Spleen (tissue), 11 donors: Measurements from ENCODE around the gene ATF4. TPM values are rescaled to one million over a fixed set of nuclear protein-coding genes. Genes with fewer than 3 reads are reported as not detected.

Experiments
- DNase-seq: peaks from one replicate; pipeline ENCODE4 v3.0.0-alpha.2; 2020
- H3K27ac ChIP-seq, 8 donors: fragments of 200-600 bp; sonication (generic) in 7 of 8; 1 replicate in 4 of 8; 2 replicates in 4 of 8; pipeline versions ENCODE4 v1.5.0 to v1.8.0; 2016 to 2021; ENCODE audit warnings: inconsistent platforms in 4 of 8, mild to moderate bottlenecking in 4 of 8, moderate library complexity in 1 of 8
- H3K27me3 ChIP-seq, 7 donors: fragments of 200-600 bp; sonication (generic) in 6 of 7; replicated peaks in 1 of 7; 1 replicate in 4 of 7; 2 replicates in 3 of 7; pipeline versions ENCODE4 v1.5.0 to v1.8.0; 2016 to 2021; ENCODE audit warnings: inconsistent platforms in 3 of 7, mild to moderate bottlenecking in 1 of 7
- H3K36me3 ChIP-seq, 6 donors: fragments of 200-600 bp; sonication (generic) in 5 of 6; 1 replicate in 4 of 6; 2 replicates in 2 of 6; pipeline versions ENCODE4 v1.5.0 to v1.8.0; 2016 to 2021; ENCODE audit warnings: inconsistent platforms in 2 of 6
- H3K4me1 ChIP-seq, 6 donors: fragments of 200-600 bp; sonication (generic) in 5 of 6; 1 replicate in 3 of 6; 2 replicates in 3 of 6; pipeline versions ENCODE4 v1.5.0 to v1.8.0; 2016 to 2021; ENCODE audit warnings: inconsistent platforms in 3 of 6
- H3K4me3 ChIP-seq, 8 donors: fragments of 200-600 bp; sonication (generic) in 7 of 8; 1 replicate in 4 of 8; 2 replicates in 4 of 8; pipeline versions ENCODE4 v1.5.0 to v1.8.0; 2016 to 2021; ENCODE audit warnings: inconsistent platforms in 4 of 8, mild to moderate bottlenecking in 4 of 8, moderate library complexity in 2 of 8
- H3K9me3 ChIP-seq, 8 donors: fragments of 200-600 bp; sonication (generic) in 7 of 8; 1 replicate in 4 of 8; 2 replicates in 4 of 8; pipeline versions ENCODE4 v1.5.0 to v1.8.0; 2016 to 2021; ENCODE audit warnings: inconsistent platforms in 4 of 8
- POLR2A ChIP-seq, 3 donors: fragments of 450-650 bp; IDR thresholded peaks; one replicate each; pipeline ENCODE4 v1.5.1; 2017; ENCODE audit warnings: antibody characterized with exemption in 3 of 3, mild to moderate bottlenecking in 1 of 3
- POLR2AphosphoS5 ChIP-seq, 3 donors: sonication (generic); formaldehyde crosslinking; IDR thresholded peaks; one replicate each; pipeline ENCODE4 v1.5.1; 2017; ENCODE audit warnings: antibody characterized with exemption in 3 of 3
- WGBS, 5 donors: extraction: QIAGEN DNeasy Blood & Tissue Kit in 3 of 5; methylation state at CpG; one replicate each; pipeline versions ENCODE4 v1.1.5 to v1.1.7; 2013 to 2018; 5-methylcytosine and 5-hydroxymethylcytosine counted together
- intact Hi-C: fragments of 100-400 bp; cut with DNase I; formaldehyde crosslinking; loops from one replicate; pipeline ENCODE4 v1.15.0; 2023; ENCODE audit warnings: low total_unique reads
- polyA plus RNA-seq, 3 donors: library from polyadenylated mRNA; stranded (reverse); fragments of 200-250 nt; gene quantifications; one replicate each; pipeline ENCODE4 v1.2.1, GENCODE V29; 2013
- total RNA-seq, 7 donors: library from RNA; depleted of rRNA in 3 of 7; stranded (reverse); fragments of >200 nt in 3 of 7; fragmentation: NEBNext Ultra II Directional in 4 of 7; extraction: Animal tissue kit (Norgen Biotek cat#: 25700) in 4 of 7; gene quantifications; one replicate each; pipeline versions ENCODE4 v1.1.0 to v1.2.1, GENCODE V29; 2016 to 2021
- TF ChIP-seq, protein P1 (sequence below), 11 experiments: fragments of 200-600 bp in 7 of 11; fragments of 450-650 bp in 4 of 11; sonication (generic) in 4 of 11; IDR thresholded peaks in 8 of 11; conservative IDR thresholded peaks in 3 of 11; 1 replicate in 7 of 11; 2 replicates in 4 of 11; pipeline versions ENCODE4 v1.4.0 to v1.8.0; 2016 to 2021; ENCODE audit warnings: antibody characterized with exemption in 11 of 11, inconsistent platforms in 4 of 11, mild to moderate bottlenecking in 1 of 11
- donor health status: healthy with polysubstance abuse.
- donor health status: DM: no; HTN: no; CAD: no; lungs with moderate emphysema.
- donor health status: DM: no; HTN: no; CAD: no.
- donor health status: Bipolar disorder and iron deficiency.
- donor health status: healthy.
- donor health status: DM: no; HTN: no; CAD: no.
- donor health status: DM: yes; HTN: yes; CAD: no.

The ATF4 gene
- total and polyA plus RNA-seq, 10 donors, result 190 to 414 (median 274) TPM

DNA sequence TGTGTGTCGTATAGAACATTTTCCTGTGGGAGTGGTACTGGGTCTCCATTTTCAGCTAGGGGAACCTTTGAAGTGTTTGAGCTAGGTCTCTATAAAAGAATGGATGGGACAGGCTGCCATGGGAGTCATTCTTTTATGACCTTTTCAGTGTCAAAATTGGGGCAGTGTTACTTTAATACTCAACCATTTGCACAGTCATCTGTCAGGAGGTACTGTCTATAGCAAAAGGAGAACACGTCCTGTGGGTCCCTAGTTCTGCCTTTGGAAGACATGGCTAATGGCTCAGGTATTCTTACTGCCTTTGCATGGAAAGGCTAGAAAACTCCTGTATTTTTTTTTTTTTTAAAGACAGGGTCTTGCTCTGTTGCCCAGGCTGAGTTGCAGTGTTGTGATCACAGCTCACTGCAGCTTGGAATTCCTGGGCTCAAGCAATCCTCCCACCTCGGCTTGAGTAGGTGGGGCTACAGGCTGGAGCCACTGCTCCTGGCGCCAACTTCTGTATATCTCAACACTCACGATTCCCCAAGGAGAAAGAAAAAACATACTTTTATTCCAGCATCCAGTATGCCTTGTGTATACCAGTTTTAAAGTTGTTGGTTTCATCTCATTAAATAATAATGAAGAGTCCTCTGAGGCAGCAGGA is 2.1 kb upstream of the ATF4 start:
- peaks cover 28 to 74% (median 52%) of the 10 kb centered on the region in 6 donors for H3K4me1 ChIP-seq
- no peak overlapping the region for H3K4me3 ChIP-seq
- H3K27me3 ChIP-seq, result no peaks in the 10 kb centered on the region
- peak overlapping the region in 2 of 8 donors; percentile 99 for H3K27ac ChIP-seq
- 64 to 84% (median 68%) methylated on average over 5 of the region's 5 CpGs for WGBS, 5 donors
- peaks cover 0 to 10% (median 0%) of the 10 kb centered on the region in 8 donors for H3K9me3 ChIP-seq
- no peak for TF ChIP-seq POLR2A (IDR thresholded peaks at IDR 0.05)
- no peak for TF ChIP-seq POLR2AphosphoS5 (IDR thresholded peaks at IDR 0.05)
- TF ChIP-seq, protein P1, sequence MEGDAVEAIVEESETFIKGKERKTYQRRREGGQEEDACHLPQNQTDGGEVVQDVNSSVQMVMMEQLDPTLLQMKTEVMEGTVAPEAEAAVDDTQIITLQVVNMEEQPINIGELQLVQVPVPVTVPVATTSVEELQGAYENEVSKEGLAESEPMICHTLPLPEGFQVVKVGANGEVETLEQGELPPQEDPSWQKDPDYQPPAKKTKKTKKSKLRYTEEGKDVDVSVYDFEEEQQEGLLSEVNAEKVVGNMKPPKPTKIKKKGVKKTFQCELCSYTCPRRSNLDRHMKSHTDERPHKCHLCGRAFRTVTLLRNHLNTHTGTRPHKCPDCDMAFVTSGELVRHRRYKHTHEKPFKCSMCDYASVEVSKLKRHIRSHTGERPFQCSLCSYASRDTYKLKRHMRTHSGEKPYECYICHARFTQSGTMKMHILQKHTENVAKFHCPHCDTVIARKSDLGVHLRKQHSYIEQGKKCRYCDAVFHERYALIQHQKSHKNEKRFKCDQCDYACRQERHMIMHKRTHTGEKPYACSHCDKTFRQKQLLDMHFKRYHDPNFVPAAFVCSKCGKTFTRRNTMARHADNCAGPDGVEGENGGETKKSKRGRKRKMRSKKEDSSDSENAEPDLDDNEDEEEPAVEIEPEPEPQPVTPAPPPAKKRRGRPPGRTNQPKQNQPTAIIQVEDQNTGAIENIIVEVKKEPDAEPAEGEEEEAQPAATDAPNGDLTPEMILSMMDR (IDR thresholded peaks at IDR 0.05 in 8 of 11, conservative IDR thresholded peaks at IDR 0.05 in 3 of 11), result no peak
- DNase-seq, result no peak
- intact Hi-C loops, result loop anchor here (10.0 kb wide), 1 partner anchor 343 kb away; no protein-coding TSS in a partner anchor
- peaks cover 0 to 68% (median 54%) of the 10 kb centered on the region in 6 donors for H3K36me3 ChIP-seq

DNA sequence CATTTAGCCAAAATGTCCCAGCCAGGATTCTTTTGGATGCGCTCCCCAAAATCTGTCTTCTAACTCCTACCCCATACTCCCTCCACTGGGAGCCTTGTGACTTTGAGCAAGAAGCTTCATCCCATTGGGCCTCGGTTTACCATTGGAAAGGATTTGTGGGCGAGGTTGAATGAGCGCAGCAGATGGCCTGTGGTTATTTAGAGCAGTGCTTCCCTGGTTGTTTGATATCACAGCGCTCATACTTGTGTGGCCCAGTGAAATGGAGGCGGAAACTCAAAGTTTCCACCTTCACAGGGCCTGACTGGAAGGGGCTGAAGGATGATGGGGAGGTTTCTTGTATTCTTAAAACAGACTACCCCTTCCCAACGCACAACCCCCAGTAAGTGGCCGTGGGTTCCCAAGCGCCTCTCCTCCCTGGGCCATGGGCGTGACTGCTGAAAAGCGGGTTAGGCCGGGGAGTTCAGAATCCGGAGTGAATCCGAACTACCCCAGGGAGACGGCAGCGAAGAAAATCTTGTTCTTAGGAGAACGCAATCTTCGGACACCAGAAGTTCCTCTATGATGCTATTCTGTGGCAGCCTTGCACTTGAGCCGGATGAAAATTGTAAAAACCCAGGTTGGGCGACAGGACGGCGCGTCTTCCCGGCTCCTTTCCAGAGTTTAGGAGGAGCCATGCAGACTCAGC is 1.2 kb upstream of the ATF4 start:
- peak overlapping the region; percentile 96 to 99 (median 98) for H3K27ac ChIP-seq
- peaks cover 28 to 75% (median 56%) of the 10 kb centered on the region in 6 donors for H3K4me1 ChIP-seq
- intact Hi-C loops, result loop anchor here (10.0 kb wide), 1 partner anchor 344 kb away; no protein-coding TSS in a partner anchor
- WGBS, 5 donors, result 9 to 13% (median 11%) methylated on average over 20 to 24 of the region's 24 CpGs
- H3K27me3 ChIP-seq, result no peaks in the 10 kb centered on the region
- H3K36me3 ChIP-seq, result peaks cover 0 to 68% (median 53%) of the 10 kb centered on the region in 6 donors
- H3K4me3 ChIP-seq, result peak overlapping the region; percentile 82 to 100 (median 100)
- DNase-seq, result no peak
- TF ChIP-seq POLR2A (IDR thresholded peaks at IDR 0.05), result no peak
- TF ChIP-seq, protein P1 (IDR thresholded peaks at IDR 0.05 in 8 of 11, conservative IDR thresholded peaks at IDR 0.05 in 3 of 11), result no peak
- TF ChIP-seq POLR2AphosphoS5 (IDR thresholded peaks at IDR 0.05), result no peak
- H3K9me3 ChIP-seq, result peaks cover 0 to 9% (median 0%) of the 10 kb centered on the region in 8 donors

DNA sequence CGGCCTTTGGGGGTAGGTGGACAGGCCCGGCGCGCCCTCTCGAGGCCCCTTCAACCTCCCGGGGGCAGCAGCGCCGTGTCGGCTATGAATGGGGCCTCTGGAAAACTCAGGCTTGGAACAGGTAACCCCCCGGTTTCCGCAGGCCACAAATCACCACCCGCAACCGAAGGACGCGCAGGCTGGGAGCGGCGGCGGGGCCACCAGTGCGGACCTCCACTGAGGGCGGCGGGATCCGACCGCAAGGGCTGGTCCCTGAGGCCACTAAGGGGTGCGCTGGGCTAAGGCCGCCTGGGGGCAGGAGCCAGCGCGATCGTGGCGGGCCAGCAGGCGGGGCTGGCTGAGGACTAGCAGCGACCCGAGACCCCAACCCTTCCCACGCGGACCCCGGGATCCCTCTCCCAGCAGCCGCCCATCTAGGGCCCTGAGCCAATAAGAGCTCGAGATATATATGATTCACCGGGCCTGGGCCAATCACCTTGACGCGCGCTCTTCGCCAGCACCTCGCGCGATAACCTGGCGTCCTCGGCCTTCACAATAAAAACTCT is 609 bp upstream of the ATF4 start:
- Histone ChIP-seq H3K4me3 (peak overlapping the region; percentile 82 to 100 (median 100)), H3K27ac (peak overlapping the region; percentile 96 to 99 (median 98)), H3K4me1 (peaks cover 33 to 75% (median 58%) of the 10 kb centered on the region in 6 donors), H3K27me3 (no peaks in the 10 kb centered on the region), H3K36me3 (peaks cover 0 to 68% (median 53%) of the 10 kb centered on the region in 6 donors), H3K9me3 (peaks cover 0 to 3% (median 0%) of the 10 kb centered on the region in 8 donors)
- WGBS, 5 donors, result 0% methylated on average over 11 to 47 of the region's 47 CpGs
- intact Hi-C loops, result loop anchor here (10.0 kb wide), 1 partner anchor 345 kb away; no protein-coding TSS in a partner anchor
- TF ChIP-seq POLR2AphosphoS5 (IDR thresholded peaks at IDR 0.05) (peak in 1 of 3 donors; percentile 1), POLR2A (IDR thresholded peaks at IDR 0.05) (peak in 1 of 3 donors; percentile 44)
- TF ChIP-seq, protein P1 (IDR thresholded peaks at IDR 0.05 in 8 of 11, conservative IDR thresholded peaks at IDR 0.05 in 3 of 11), result peak in 7 of 11 experiments; percentile 18 to 60 (median 34)
- peak; percentile 98 for DNase-seq
